GM18868 (cell line): ENCODE measurements around the gene ENOX1.

ENCODE experiments used
- ATAC-seq: cut with Tn5 transposase; IDR thresholded peaks from one replicate; pipeline ENCODE4 v1.9.1; 2021; ENCODE audit warnings: mild to moderate bottlenecking, moderate library complexity; ENCODE audit not compliant: unreplicated experiment

Gene ENOX1

GRCh38 chr13:43232144-43232872 lies 554.5 kb downstream of the ENOX1 start:
- ATAC-seq = no peak

- ATAC-seq = no peak
Observed at GRCh38 chr13:43230989-43231388, 555.8 kb downstream of the ENOX1 start.

GRCh38 chr13:43229506-43229905 lies 557.3 kb downstream of the ENOX1 start:
- no peak for ATAC-seq

GRCh38 chr13:43227721-43228120 lies 559.1 kb downstream of the ENOX1 start:
- ATAC-seq = no peak

GRCh38 chr13:43223216-43223615 lies 563.6 kb downstream of the ENOX1 start:
- ATAC-seq = no peak

DNA sequence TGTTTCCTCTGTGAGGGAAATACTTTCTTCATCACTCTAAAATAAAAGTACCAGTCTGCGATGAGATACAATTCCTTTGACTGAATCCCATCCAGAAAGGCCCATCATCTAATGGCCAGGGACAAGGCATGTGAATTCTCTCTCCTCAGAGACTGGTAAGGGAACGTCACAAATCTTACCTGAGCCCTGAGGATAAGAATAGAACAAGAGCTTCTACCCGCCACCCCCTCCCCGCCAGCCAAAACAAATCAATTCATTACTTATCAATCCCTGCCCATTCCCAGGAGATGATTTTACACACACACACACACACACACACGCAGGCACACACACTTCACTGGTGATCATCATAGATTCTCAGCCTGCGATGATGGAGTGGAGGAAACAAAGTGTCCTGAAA lies 564.7 kb downstream of the ENOX1 start:
- no peak for ATAC-seq

GRCh38 chr13:43221611-43222010 lies 565.2 kb downstream of the ENOX1 start:
- ATAC-seq = no peak

DNA sequence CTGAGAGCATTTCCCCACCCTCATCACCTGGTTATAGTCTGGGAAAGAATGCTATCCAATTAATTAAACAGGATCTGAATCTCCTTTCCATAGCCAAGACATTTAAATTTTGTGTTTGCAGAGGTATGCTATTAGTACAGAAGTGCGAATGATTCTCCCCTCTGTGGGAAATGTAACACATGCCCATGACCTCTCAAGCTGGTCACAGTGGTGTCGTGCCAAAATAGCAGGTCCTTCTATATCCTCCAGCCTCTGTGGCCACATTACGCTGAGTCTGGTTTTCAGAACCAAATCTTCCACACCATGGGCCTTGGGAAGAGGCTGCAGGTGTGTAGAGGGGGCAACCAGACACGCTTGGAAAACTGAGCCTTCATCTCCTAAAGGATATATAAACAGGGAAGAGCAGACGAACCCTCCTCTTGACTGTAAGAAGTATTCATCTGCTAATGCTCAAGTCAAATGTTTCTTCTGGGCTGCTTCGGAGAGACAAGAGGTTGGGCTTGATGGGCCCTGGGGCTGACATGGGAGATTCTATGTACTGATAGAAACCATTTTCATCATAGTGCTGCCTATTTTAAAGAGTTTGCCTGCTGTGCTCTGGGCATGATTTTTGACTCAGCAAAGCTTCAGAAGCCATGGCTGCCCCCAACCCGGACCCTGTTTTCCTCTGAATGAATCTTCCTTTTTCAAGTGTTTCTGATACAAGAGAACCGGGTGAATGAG lies 565.7 kb downstream of the ENOX1 start:
- ATAC-seq = no peak

- no peak for ATAC-seq
Observed at GRCh38 chr13:43214124-43214523, 572.6 kb downstream of the ENOX1 start.

GRCh38 chr13:43206838-43207237 lies 579.9 kb downstream of the ENOX1 start:
- no peak for ATAC-seq

DNA sequence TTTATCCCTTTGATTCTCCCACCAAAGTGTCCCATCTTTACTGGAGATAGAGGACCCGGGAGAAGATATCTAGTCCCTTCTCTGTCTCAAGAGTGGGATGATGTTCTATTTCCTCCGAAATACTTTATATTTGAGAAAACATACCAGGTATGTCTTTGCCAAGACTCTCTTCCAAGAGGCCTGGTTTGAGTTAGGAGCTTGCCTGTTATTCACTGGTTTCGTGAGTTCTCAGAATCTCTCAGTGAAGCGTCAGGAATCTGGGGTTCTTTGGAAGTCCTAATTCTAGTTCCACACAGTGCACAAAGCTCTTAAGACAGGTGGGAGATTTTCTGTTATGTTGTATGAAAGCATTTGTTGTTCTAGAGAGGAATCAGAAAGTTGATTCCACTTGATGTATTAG lies 581.4 kb downstream of the ENOX1 start:
- no peak for ATAC-seq

DNA sequence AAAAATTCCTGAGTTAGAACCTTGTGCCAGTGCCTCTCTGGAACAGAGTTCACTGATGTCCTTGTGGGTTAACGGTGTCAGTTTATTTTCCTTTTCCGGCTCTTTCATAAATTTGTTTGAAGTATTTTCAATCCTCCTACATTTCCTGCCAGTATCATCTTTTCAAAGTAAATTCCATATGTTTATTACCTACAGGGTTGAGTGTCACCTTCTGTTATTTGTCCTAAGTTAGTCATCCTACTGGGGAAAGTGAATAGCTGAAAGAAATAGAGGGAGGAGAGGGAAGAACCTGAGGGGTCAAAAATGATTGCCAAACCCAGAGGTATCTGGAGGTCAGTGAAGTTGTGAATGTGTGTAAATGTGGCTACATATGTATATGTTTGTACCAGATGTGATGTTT lies 582.2 kb downstream of the ENOX1 start:
- no peak for ATAC-seq

- no peak for ATAC-seq
Observed at GRCh38 chr13:43203781-43204180, 583.0 kb downstream of the ENOX1 start.

- no peak for ATAC-seq
Observed at GRCh38 chr13:43200736-43201135, 586.0 kb downstream of the ENOX1 start.

DNA sequence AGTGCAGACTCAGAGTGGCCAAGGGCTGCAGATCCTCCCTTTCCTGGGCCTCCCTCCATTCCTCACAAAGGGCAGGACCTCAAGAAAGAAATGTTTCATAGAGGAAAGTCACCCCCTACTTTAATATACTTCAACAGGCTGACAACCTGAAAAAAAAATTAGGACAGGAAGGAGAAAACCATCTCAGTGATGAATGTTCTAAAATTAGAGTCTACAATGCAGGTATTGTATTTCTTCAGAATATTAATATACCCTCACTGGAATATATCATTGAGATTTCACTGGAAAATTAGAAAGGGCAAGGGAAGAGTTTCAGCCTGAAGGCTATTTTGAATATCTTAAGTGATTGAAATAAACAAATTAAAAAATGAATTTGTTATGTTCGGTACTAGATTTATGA lies 586.5 kb downstream of the ENOX1 start:
- no peak for ATAC-seq

- no peak for ATAC-seq
Observed at GRCh38 chr13:43196750-43197370, 589.9 kb downstream of the ENOX1 start.

DNA sequence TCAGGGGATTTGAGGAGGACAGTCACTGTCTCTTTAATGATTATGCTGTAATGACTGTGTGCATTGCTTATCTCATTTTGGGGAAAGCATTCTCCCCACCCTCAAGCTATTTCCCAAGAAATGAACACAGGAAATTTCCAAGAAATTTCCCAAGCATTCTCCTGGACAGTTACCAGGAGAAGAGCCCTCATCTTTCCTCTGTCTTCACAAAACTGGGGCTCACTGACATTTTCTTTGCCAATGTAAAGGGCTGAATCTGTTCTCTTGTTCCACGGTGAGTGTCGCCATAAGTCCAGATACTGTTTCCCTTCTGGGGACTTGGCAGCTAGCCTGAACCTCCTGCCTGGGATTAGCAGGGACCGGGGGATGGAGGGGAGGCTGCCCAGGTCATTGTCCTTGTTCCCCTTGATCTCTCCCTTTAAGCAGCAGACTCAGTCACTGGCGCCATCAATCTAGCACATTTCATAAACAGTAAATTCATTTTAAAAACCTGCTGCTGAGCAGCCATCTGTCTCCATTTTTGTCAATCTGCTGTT lies 590.6 kb downstream of the ENOX1 start:
- no peak for ATAC-seq

- no peak for ATAC-seq
Observed at GRCh38 chr13:43195551-43195950, 591.2 kb downstream of the ENOX1 start.

- ATAC-seq = no peak
Observed at GRCh38 chr13:43195112-43195511, 591.7 kb downstream of the ENOX1 start.

GRCh38 chr13:43193789-43194420 lies 592.9 kb downstream of the ENOX1 start:
- ATAC-seq = no peak

- no peak for ATAC-seq
Observed at GRCh38 chr13:43191546-43191945, 595.2 kb downstream of the ENOX1 start.
